BLaER1 (cell line): ENCODE results near the gene IRF3.
"Not testable (repeated sequence)": the region's sequence is repeated elsewhere in the genome, so short reads cannot be mapped to it uniquely, and the experiment has no call there.

Source experiments
- H3K27ac ChIP-seq: shearing (Covaris generic); formaldehyde crosslinking; 2 replicates; pipeline ENCODE4 v1.8.1; 2022
- H3K27me3 ChIP-seq: shearing (Covaris generic); formaldehyde crosslinking; 2 replicates; pipeline ENCODE4 v1.8.1; 2022
- H3K36me3 ChIP-seq: shearing (Covaris generic); formaldehyde crosslinking; 2 replicates; pipeline ENCODE4 v1.8.1; 2022
- H3K4me1 ChIP-seq: shearing (Covaris generic); formaldehyde crosslinking; 2 replicates; pipeline ENCODE4 v1.8.1; 2022
- H3K4me2 ChIP-seq: shearing (Covaris generic); formaldehyde crosslinking; 2 replicates; pipeline ENCODE4 v1.8.1; 2022
- H3K4me3 ChIP-seq: shearing (Covaris generic); formaldehyde crosslinking; 2 replicates; pipeline ENCODE4 v1.8.1; 2022
- H3K9ac ChIP-seq: shearing (Covaris generic); formaldehyde crosslinking; 2 replicates; pipeline ENCODE4 v1.8.1; 2022
- H3K9me3 ChIP-seq: shearing (Covaris generic); formaldehyde crosslinking; 2 replicates; pipeline ENCODE4 v1.8.1; 2022
- H4K20me1 ChIP-seq: shearing (Covaris generic); formaldehyde crosslinking; 2 replicates; pipeline ENCODE4 v1.8.1; 2022
- Cebpa-rat ChIP-seq: shearing (Covaris generic); IDR thresholded peaks from 2 replicates; pipeline ENCODE4 v1.8.1; 2022

IRF3 gene

GRCh38 chr19:49640113-49640898, 25.4 kb downstream of the IRF3 start, which contains the start of gene RRAS:
Gene RRAS, minus strand, starts transcription at chr19:49640143. Its CDS starts 45 bp downstream, at chr19:49640098.
- peak within 1 kb of the TSS; percentile 97 for H3K4me3 ChIP-seq
- H3K9ac ChIP-seq = peak within 1 kb of the TSS; percentile 88
- TF ChIP-seq Cebpa-rat = no peak
- H4K20me1 ChIP-seq = peaks cover 24% of the 10 kb centered on the region
- peaks cover 76% of the 10 kb centered on the region for H3K4me1 ChIP-seq
- peaks cover 12% of the 10 kb centered on the region for H3K36me3 ChIP-seq
- peak within 1 kb of the TSS; percentile 97 for H3K4me2 ChIP-seq
- no peaks in the 10 kb centered on the region for H3K9me3 ChIP-seq
- no peaks in the 10 kb centered on the region for H3K27me3 ChIP-seq
- peak within 1 kb of the TSS; percentile 92 for H3K27ac ChIP-seq

- TF ChIP-seq Cebpa-rat = no peak
- peak overlapping the region; percentile 97 for H3K4me2 ChIP-seq
- peaks cover 4% of the 10 kb centered on the region for H3K36me3 ChIP-seq
- peaks cover 75% of the 10 kb centered on the region for H3K4me1 ChIP-seq
- H3K27ac ChIP-seq = peak overlapping the region; percentile 55; the same call in 1 of the 2 replicates
- no peaks in the 10 kb centered on the region for H3K9me3 ChIP-seq
- peak overlapping the region; percentile 69 for H3K4me3 ChIP-seq
- no peaks in the 10 kb centered on the region for H3K27me3 ChIP-seq
- H4K20me1 ChIP-seq = peaks cover 16% of the 10 kb centered on the region
- peak overlapping the region; percentile 75 for H3K9ac ChIP-seq
Measured at GRCh38 chr19:49639401-49640112, 26.1 kb downstream of the IRF3 start.

- Histone ChIP-seq H3K27me3 (no peaks in the 10 kb centered on the region), H3K4me2 (peak overlapping the region; percentile 97), H4K20me1 (peaks cover 1% of the 10 kb centered on the region; the same call in 1 of the 2 replicates), H3K4me1 (peaks cover 61% of the 10 kb centered on the region), H3K27ac (peak overlapping the region; percentile 22), H3K9me3 (no peaks in the 10 kb centered on the region), H3K36me3 (no peaks in the 10 kb centered on the region), H3K9ac (peak overlapping the region; percentile 60), H3K4me3 (peak overlapping the region; percentile 36; the same call in 1 of the 2 replicates)
- no peak for TF ChIP-seq Cebpa-rat
Measured at GRCh38 chr19:49637821-49638738, 27.6 kb downstream of the IRF3 start.

GRCh38 chr19:49636233-49636932, 29.3 kb downstream of the IRF3 start:
- Histone ChIP-seq H3K4me3 (no peak overlapping the region), H3K27me3 (no peaks in the 10 kb centered on the region), H4K20me1 (no peaks in the 10 kb centered on the region), H3K4me1 (peaks cover 53% of the 10 kb centered on the region), H3K27ac (0 out of 2 replicates have a peak overlapping the region, but pooled peaks have one; percentile 13), H3K9ac (0 out of 2 replicates have a peak overlapping the region, but pooled peaks have one; percentile 19), H3K4me2 (no peak overlapping the region), H3K9me3 (no peaks in the 10 kb centered on the region), H3K36me3 (no peaks in the 10 kb centered on the region)
- TF ChIP-seq Cebpa-rat = no peak

GRCh38 chr19:49635530-49636232, 30.0 kb downstream of the IRF3 start:
- TF ChIP-seq Cebpa-rat = no peak
- Histone ChIP-seq H3K9ac (peak overlapping the region; percentile 24; the same call in 1 of the 2 replicates), H3K36me3 (no peaks in the 10 kb centered on the region), H3K27ac (peak overlapping the region; percentile 41; the same call in 1 of the 2 replicates), H3K4me3 (no peak overlapping the region), H3K9me3 (no peaks in the 10 kb centered on the region), H3K27me3 (no peaks in the 10 kb centered on the region), H3K4me1 (peaks cover 47% of the 10 kb centered on the region), H3K4me2 (peak overlapping the region; percentile 14), H4K20me1 (no peaks in the 10 kb centered on the region)

- Histone ChIP-seq H3K36me3 (peaks cover 22% of the 10 kb centered on the region), H3K4me1 (peaks cover 32% of the 10 kb centered on the region)
- H3K27me3 ChIP-seq, H3K9ac ChIP-seq, H3K27ac ChIP-seq, H3K9me3 ChIP-seq, H4K20me1 ChIP-seq, H3K4me3 ChIP-seq, H3K4me2 ChIP-seq: not testable (repeated sequence)
Measured at GRCh38 chr19:49633273-49633672, 32.4 kb downstream of the IRF3 start.

- Histone ChIP-seq H3K4me3 (no peak overlapping the region), H3K4me1 (peaks cover 25% of the 10 kb centered on the region), H3K36me3 (peaks cover 29% of the 10 kb centered on the region)
Measured at GRCh38 chr19:49632576-49632975, 33.1 kb downstream of the IRF3 start.

GRCh38 chr19:49631610-49632192, 34.0 kb downstream of the IRF3 start:
- Histone ChIP-seq H3K9ac (no peak overlapping the region), H3K27ac (no peak overlapping the region)
- no peak for TF ChIP-seq Cebpa-rat

More at GRCh38 chr19:49632576-49632975, 33.1 kb downstream of the IRF3 start:
- Histone ChIP-seq H3K4me2 (no peak overlapping the region), H3K27ac (no peak overlapping the region), H3K9ac (no peak overlapping the region), H4K20me1 (no peaks in the 10 kb centered on the region), H3K9me3 (no peaks in the 10 kb centered on the region), H3K27me3 (no peaks in the 10 kb centered on the region)
- TF ChIP-seq Cebpa-rat = no peak

More at GRCh38 chr19:49631610-49632192, 34.0 kb downstream of the IRF3 start:
- no peaks in the 10 kb centered on the region for H3K27me3 ChIP-seq
- no peaks in the 10 kb centered on the region for H4K20me1 ChIP-seq
- no peak overlapping the region for H3K4me3 ChIP-seq
- no peak overlapping the region for H3K4me2 ChIP-seq
- peaks cover 20% of the 10 kb centered on the region for H3K4me1 ChIP-seq
- H3K36me3 ChIP-seq = peaks cover 38% of the 10 kb centered on the region
- no peaks in the 10 kb centered on the region for H3K9me3 ChIP-seq
